IPS-15b (cell line): ENCODE data around the gene SAMD11.
"Not testable (repeated sequence)": the region's sequence is repeated elsewhere in the genome, so short reads cannot be mapped to it uniquely, and the experiment has no call there.

Experiments used
- H3K27me3 ChIP-seq: one replicate; pipeline ENCODE4 v1.6.1; 2013; ENCODE audit warnings: low read length; ENCODE audit not compliant: control insufficient read depth, insufficient read depth
- H3K36me3 ChIP-seq: one replicate; pipeline ENCODE4 v1.6.1; 2013; ENCODE audit warnings: low read length; ENCODE audit not compliant: control insufficient read depth, insufficient read depth
- H3K4me1 ChIP-seq: one replicate; pipeline ENCODE4 v1.6.1; 2013; ENCODE audit warnings: mild to moderate bottlenecking, low read length; ENCODE audit not compliant: control insufficient read depth, insufficient read depth
- H3K4me3 ChIP-seq: one replicate; pipeline ENCODE4 v1.5.1; 2013; ENCODE audit warnings: low read depth, low read length
- H3K9ac ChIP-seq: one replicate; pipeline ENCODE4 v1.6.1; 2013; ENCODE audit warnings: low read depth, mild to moderate bottlenecking, low read length
- H3K9me3 ChIP-seq: one replicate; pipeline ENCODE4 v1.6.1; 2013; ENCODE audit warnings: mild to moderate bottlenecking, low read length; ENCODE audit not compliant: control insufficient read depth, insufficient read depth

The SAMD11 gene

DNA sequence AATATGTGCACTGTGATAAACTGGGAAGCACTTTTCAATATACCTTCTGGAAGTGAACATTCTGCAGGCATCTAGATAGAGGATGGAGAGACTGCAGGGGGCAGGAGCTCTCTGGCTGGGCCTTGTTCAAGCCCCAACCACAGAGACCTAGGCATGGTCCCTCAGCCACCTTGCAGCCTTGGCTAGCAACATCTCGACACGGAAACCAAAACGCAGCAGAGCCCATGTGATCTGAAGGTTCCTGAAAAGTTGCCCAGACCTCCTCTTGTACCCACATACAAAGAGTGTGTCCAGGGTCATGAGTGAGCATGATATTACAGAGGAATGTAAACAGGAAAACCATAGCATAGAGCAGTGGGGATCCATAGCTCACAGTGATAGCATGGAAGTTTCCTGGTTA is 33.1 kb upstream of the SAMD11 start:
- H3K4me1 ChIP-seq, result no peaks in the 10 kb centered on the region

GRCh38 chr1:897226-897625 is 26.5 kb upstream of the SAMD11 start:
- Histone ChIP-seq H3K9ac (no peak overlapping the region), H3K4me3 (no peak overlapping the region), H3K27me3 (peaks cover 21% of the 10 kb centered on the region), H3K36me3 (no peaks in the 10 kb centered on the region), H3K4me1 (no peaks in the 10 kb centered on the region), H3K9me3 (no peaks in the 10 kb centered on the region)

More for the DNA sequence above, 33.1 kb upstream of the SAMD11 start:
- no peaks in the 10 kb centered on the region for H3K9me3 ChIP-seq
- no peak overlapping the region for H3K9ac ChIP-seq
- no peaks in the 10 kb centered on the region for H3K36me3 ChIP-seq
- H3K4me3 ChIP-seq, result no peak overlapping the region
- H3K27me3 ChIP-seq, result peaks cover 29% of the 10 kb centered on the region

DNA sequence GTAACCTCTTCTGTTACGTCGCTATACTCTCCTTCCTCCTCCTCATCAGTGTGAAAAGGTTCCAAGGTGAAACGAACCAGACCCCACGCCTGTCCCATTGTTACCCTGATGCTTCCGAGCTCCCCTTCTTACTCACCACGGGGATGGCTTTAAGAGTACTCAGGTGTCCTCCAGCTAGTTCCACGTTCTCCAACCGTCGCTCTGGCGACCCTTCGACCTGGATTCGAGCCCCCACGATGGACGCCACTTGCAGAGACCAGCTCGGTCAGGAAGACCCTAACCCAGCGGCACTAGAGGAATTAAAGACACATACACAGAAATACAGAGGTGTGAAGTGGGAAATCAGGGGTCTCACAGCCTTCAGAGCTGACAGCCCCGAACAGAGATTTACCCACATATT is 25.8 kb upstream of the SAMD11 start:
- not testable (repeated sequence) for H3K9ac ChIP-seq, H3K9me3 ChIP-seq, H3K36me3 ChIP-seq, H3K4me3 ChIP-seq, H3K4me1 ChIP-seq
- peaks cover 21% of the 10 kb centered on the region for H3K27me3 ChIP-seq

DNA sequence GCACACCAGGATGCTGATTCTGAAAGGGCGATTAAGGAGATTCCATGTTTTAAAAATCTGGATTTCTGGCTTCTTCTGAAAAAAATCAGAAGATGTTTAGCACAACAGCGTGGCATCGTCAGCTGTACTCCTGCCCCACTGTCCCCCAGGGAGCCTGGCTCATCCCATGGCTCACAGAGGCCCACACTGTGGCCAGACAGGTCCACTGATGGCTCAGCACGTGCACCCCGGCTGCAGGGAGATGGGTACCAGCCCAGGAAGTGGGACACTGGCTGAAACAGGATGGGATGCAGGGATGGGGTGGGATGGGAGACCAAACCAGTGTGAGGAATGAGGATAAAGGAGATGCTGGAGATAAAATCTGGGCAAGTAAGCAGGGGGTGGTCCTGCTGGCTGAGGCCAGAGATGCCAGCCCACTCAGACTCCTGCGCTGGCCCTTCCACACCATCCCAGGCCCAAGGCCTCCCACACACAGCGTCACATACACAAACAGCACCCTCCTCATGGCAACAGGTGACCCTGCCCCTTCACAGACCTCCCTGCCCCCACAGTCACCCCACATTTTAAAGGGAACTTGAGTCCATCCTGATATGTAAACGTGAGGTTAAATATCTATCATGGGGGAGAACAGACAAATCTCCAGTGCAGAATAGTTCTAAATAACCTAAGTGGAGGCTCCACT is 23.9 kb upstream of the SAMD11 start:
- no peaks in the 10 kb centered on the region for H3K9me3 ChIP-seq
- peaks cover 31% of the 10 kb centered on the region for H3K27me3 ChIP-seq
- no peak overlapping the region for H3K9ac ChIP-seq
- no peak overlapping the region for H3K4me3 ChIP-seq
- H3K4me1 ChIP-seq, result no peaks in the 10 kb centered on the region
- H3K36me3 ChIP-seq, result no peaks in the 10 kb centered on the region

GRCh38 chr1:901108-901859 is 22.4 kb upstream of the SAMD11 start:
- H3K9ac ChIP-seq, result no peak overlapping the region
- no peaks in the 10 kb centered on the region for H3K9me3 ChIP-seq
- no peaks in the 10 kb centered on the region for H3K36me3 ChIP-seq
- no peaks in the 10 kb centered on the region for H3K4me1 ChIP-seq
- peaks cover 44% of the 10 kb centered on the region for H3K27me3 ChIP-seq
- H3K4me3 ChIP-seq, result no peak overlapping the region

DNA sequence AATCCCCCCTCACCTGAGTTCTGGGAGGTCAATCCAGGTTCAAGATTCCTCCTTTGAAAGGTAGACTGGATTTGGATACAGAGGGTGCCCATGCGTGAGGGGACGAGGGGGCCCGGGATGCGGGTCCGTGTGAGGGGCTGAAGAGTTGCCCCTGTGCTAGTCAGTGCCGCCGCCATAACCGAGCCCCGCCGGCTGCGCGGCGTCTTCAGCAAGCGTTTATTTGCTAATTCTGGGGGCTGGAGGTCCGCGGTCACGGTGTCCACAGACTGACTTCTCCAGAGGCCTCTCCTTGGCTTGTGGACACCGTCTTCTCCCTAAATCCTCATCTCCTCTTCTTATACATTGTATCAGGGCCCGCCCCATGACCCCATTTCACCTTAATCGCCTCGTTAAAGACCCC is 20.9 kb upstream of the SAMD11 start:
- H3K4me1 ChIP-seq, result no peaks in the 10 kb centered on the region

GRCh38 chr1:903305-903704 is 20.4 kb upstream of the SAMD11 start:
- H3K4me3 ChIP-seq, result no peak overlapping the region
- H3K9ac ChIP-seq, result no peak overlapping the region
- H3K27me3 ChIP-seq, result peaks cover 56% of the 10 kb centered on the region

More for the DNA sequence above, 20.9 kb upstream of the SAMD11 start:
- H3K4me3 ChIP-seq, result no peak overlapping the region
- H3K27me3 ChIP-seq, result peaks cover 52% of the 10 kb centered on the region
- H3K36me3 ChIP-seq, result no peaks in the 10 kb centered on the region
- H3K9ac ChIP-seq, result no peak overlapping the region
- H3K9me3 ChIP-seq, result no peaks in the 10 kb centered on the region

DNA sequence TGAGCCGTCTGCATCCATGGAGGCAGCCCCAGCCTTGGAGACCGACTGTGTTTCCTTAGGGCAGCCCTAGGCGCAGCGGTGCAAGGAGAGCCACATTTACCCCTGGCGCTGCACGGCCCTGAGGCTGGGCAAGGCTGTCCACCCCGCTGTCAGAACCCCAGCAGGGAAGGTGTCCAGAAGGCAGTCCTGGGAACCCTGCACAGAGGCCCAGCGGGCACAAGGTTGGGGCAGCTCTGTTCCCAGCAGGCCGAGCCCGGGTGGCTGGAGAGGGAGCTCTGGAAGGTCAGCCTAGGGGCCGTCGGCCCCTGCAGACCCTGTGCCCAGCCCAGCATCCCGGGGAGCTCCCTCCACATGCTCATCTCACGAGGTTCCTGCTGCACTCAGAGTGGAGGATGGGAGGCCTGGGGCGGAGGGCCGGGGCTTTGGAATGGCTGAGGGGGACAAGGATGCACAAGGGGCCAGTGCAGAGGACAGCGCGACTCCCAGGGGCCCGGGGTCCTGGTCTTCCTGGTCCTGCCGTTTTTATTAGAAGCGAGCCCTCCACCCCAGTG is 19.9 kb upstream of the SAMD11 start:
- Histone ChIP-seq H3K9ac (no peak overlapping the region), H3K9me3 (no peaks in the 10 kb centered on the region), H3K4me1 (no peaks in the 10 kb centered on the region), H3K36me3 (no peaks in the 10 kb centered on the region), H3K4me3 (no peak overlapping the region), H3K27me3 (peaks cover 54% of the 10 kb centered on the region)

More at GRCh38 chr1:903305-903704, 20.4 kb upstream of the SAMD11 start:
- Histone ChIP-seq H3K36me3 (no peaks in the 10 kb centered on the region), H3K9me3 (no peaks in the 10 kb centered on the region), H3K4me1 (no peaks in the 10 kb centered on the region)

DNA sequence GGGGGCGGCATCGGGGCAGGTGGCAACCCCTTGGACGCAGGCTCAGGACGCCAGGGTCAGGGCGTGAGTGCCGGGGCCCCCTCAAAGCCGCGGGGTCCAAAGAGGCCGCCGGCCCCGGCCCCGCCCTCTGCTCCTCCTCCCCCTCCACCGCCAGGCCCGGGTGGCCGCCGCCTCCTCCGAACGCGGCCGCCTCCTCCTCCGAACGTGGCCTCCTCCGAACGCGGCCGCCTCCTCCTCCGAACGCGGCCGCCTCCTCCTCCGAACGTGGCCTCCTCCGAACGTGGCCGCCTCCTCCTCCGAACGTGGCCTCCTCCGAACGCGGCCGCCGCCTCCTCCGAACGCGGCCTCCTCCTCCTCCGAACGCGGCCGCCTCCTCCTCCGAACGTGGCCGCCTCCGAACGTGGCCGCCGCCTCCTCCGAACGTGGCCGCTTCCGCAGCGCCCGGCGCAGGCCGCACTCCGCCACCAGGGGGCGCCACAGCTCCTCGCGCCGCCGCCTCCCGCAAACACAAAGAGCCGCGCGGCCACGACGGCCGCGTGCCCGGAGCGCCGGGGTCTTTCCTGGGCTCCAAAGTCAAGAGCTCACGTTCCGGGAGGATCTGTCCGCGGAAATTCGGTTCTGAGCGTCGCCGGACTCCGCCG is 19.3 kb upstream of the SAMD11 start:
- no peaks in the 10 kb centered on the region for H3K9me3 ChIP-seq
- H3K27me3 ChIP-seq, result peaks cover 54% of the 10 kb centered on the region
- no peak overlapping the region for H3K4me3 ChIP-seq
- H3K36me3 ChIP-seq, result no peaks in the 10 kb centered on the region
- H3K9ac ChIP-seq, result no peak overlapping the region
- H3K4me1 ChIP-seq, result no peaks in the 10 kb centered on the region

- peaks cover 55% of the 10 kb centered on the region for H3K27me3 ChIP-seq
- H3K9ac ChIP-seq, result peak overlapping the region; percentile 24
- peak overlapping the region; percentile 26 for H3K4me3 ChIP-seq
- H3K9me3 ChIP-seq, result no peaks in the 10 kb centered on the region
- H3K4me1 ChIP-seq, result no peaks in the 10 kb centered on the region
- no peaks in the 10 kb centered on the region for H3K36me3 ChIP-seq
Measured at GRCh38 chr1:905071-905749, 18.5 kb upstream of the SAMD11 start.

- Histone ChIP-seq H3K4me1 (no peaks in the 10 kb centered on the region), H3K9ac (no peak overlapping the region), H3K36me3 (no peaks in the 10 kb centered on the region), H3K27me3 (peaks cover 61% of the 10 kb centered on the region), H3K4me3 (no peak overlapping the region), H3K9me3 (no peaks in the 10 kb centered on the region)
Measured at GRCh38 chr1:905811-906599, 17.7 kb upstream of the SAMD11 start.
